SJSA1 (cell line): ENCODE measurements around the gene HSD17B2. TPM values are rescaled to one million over a fixed set of nuclear protein-coding genes. Genes with fewer than 3 reads are reported as not detected.

Source experiments
- DNase-seq, 2 experiments: peaks; one replicate each; pipeline ENCODE4 v3.0.0-alpha.2; 2015 to 2020; ENCODE audit warnings: low spot score in 2 of 2, low read depth in 1 of 2
- H3K27ac ChIP-seq: fragments of 250-450 bp; sonication (Bioruptor Pico); 2 replicates; pipeline ENCODE4 v1.5.1; 2020; ENCODE audit warnings: mild to moderate bottlenecking, moderate library complexity
- H3K27me3 ChIP-seq: fragments of 250-450 bp; sonication (Bioruptor Pico); replicated peaks from 2 replicates; pipeline ENCODE4 v1.5.1; 2020; ENCODE audit warnings: mild to moderate bottlenecking, moderate library complexity
- H3K36me3 ChIP-seq: fragments of 250-450 bp; sonication (Bioruptor Pico); 2 replicates; pipeline ENCODE4 v1.5.1; 2020; ENCODE audit warnings: mild to moderate bottlenecking
- H3K4me1 ChIP-seq: fragments of 250-450 bp; sonication (Bioruptor Pico); replicated peaks from 2 replicates; pipeline ENCODE4 v1.6.1; 2021; ENCODE audit warnings: mild to moderate bottlenecking
- H3K4me3 ChIP-seq: fragments of 250-450 bp; sonication (Bioruptor Pico); 2 replicates; pipeline ENCODE4 v1.5.1; 2020; ENCODE audit warnings: mild to moderate bottlenecking
- H3K9me3 ChIP-seq: fragments of 250-450 bp; sonication (Bioruptor Pico); replicated peaks from 2 replicates; pipeline ENCODE4 v1.5.1; 2020; ENCODE audit warnings: mild to moderate bottlenecking
- total RNA-seq: library from RNA; depleted of rRNA; stranded (reverse); fragments of >200 nt; shearing (Covaris generic); gene quantifications from 2 replicates; pipeline ENCODE4 v1.2.3, GENCODE V29; 2014; rRNA removed

HSD17B2 gene
- total RNA-seq, 1 experiment from 2014 or later = 2.0 TPM

DNA sequence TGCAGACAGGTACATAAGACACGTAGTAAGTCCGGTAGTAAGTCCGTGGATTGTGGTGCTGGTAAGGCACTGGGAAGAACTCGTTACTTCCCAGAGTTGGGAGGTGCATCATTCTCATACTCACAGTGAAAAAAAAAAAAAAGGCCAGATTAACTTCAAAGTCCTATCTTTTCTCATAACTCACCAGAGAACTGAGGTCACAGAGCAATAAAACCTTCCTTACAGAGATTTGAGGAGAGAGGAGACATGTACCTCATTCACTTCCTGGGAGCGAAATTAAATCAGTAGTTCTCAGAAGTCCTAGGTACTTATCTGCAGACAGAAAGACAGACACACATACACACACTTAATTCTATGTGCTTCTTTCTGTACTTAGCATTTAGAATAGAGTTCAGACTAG lies 112.5 kb downstream of the HSD17B2 start:
- Histone ChIP-seq H3K27me3 (no peaks in the 10 kb centered on the region), H3K4me1 (no peaks in the 10 kb centered on the region), H3K36me3 (peaks cover 27% of the 10 kb centered on the region), H3K27ac (no peak overlapping the region), H3K4me3 (no peak overlapping the region), H3K9me3 (no peaks in the 10 kb centered on the region)
- DNase-seq = no peak

Other genes with a start within 250 kb of the HSD17B2 start
- gene SDR42E1, start 23.8 kb upstream of the HSD17B2 start, total RNA-seq = not detected in 2 replicates
- 55.4 and 69.9 TPM in 2 replicates for gene MPHOSPH6, start 135.0 kb downstream of the HSD17B2 start, total RNA-seq